Uterus (tissue), 4 donors: ENCODE data around the gene SETBP1. TPM values are rescaled to one million over a fixed set of nuclear protein-coding genes. Genes with fewer than 3 reads are reported as not detected.

Experiments
- DNase-seq, 2 donors: peaks; one replicate each; pipeline ENCODE4 v3.0.0-alpha.2; 2019 to 2020
- H3K27ac ChIP-seq, 2 donors: fragments of 200-600 bp; sonication (generic); 1 replicate in 1 of 2; 2 replicates in 1 of 2; pipeline ENCODE4 v1.5.1; 2016 to 2018
- H3K27me3 ChIP-seq, 2 donors: fragments of 200-600 bp; sonication (generic); one replicate each; pipeline ENCODE4 v1.5.1; 2018 to 2019; ENCODE audit warnings: control low read depth in 1 of 2
- H3K36me3 ChIP-seq, 2 donors: fragments of 200-600 bp; sonication (generic); one replicate each; pipeline ENCODE4 v1.5.1; 2019; ENCODE audit warnings: control low read depth in 1 of 2
- H3K4me1 ChIP-seq, 2 donors: fragments of 200-600 bp; sonication (generic); one replicate each; pipeline ENCODE4 v1.5.1; 2018 to 2019; ENCODE audit warnings: control low read depth in 1 of 2
- H3K4me3 ChIP-seq, 2 donors: fragments of 200-600 bp; sonication (generic); 1 replicate in 1 of 2; 2 replicates in 1 of 2; pipeline ENCODE4 v1.5.1; 2018 to 2019; ENCODE audit warnings: mild to moderate bottlenecking in 1 of 2
- H3K9me3 ChIP-seq, 2 donors: fragments of 200-600 bp; sonication (generic); one replicate each; pipeline ENCODE4 v1.5.1; 2019; ENCODE audit warnings: control low read depth in 1 of 2
- POLR2A ChIP-seq, 2 donors: fragments of 450-650 bp; IDR thresholded peaks; one replicate each; pipeline ENCODE4 v1.6.1; 2016; ENCODE audit warnings: antibody characterized with exemption in 2 of 2, mild to moderate bottlenecking in 1 of 2, moderate library complexity in 1 of 2
- intact Hi-C: fragments of 100-400 bp; cut with DNase I; formaldehyde crosslinking; loops from one replicate; pipeline ENCODE4 v1.15.1; 2023; ENCODE audit warnings: low total_unique reads
- total RNA-seq, 4 donors: library from RNA; depleted of rRNA in 3 of 4; stranded (reverse); fragments of >200 nt in 3 of 4; gene quantifications; one replicate each; pipeline versions ENCODE4 v1.1.0 to v1.2.4, GENCODE V29; 2014 to 2023
- TF ChIP-seq, protein P1 (sequence below), 4 experiments: fragments of 200-600 bp in 2 of 4; fragments of 450-650 bp in 2 of 4; sonication (generic) in 2 of 4; IDR thresholded peaks; one replicate each; pipeline ENCODE4 v1.5.1; 2016 to 2019; ENCODE audit warnings: antibody characterized with exemption in 4 of 4, mild to moderate bottlenecking in 2 of 4, moderate library complexity in 1 of 4
- donor health status: DM: yes; HTN: yes; CAD: no.

SETBP1 gene
- total RNA-seq, 4 donors from 2014 or later = 16.8 to 74.0 (median 36.9) TPM

DNA sequence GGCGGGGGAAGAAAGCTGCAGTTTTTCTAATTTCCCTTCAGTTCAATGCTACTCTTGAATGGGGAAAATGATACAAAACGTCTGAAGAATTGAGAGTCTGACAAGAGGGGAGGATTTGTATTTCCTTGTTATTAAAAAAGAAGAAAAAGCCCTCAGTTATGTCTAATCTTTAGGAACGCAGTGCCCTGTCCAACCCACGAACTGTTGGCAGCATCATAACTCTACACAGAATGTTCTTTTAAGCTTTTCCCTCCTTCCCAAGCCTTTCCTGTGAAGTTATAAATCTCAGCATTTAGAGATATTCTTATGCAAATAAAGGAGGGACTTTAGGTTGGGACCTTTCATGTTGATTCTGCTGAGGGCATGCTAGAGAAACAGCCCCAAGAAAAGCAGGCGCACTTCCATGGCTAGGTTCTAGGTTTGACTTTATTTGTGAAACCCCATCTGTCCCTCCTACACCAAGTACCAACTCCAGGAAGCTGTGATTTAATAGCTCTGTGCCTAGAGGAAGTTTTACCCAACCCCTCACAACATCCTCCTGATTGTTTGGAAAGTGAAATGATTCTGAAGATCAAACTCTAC, 288.6 kb downstream of the SETBP1 start:
- no peaks in the 10 kb centered on the region for H3K36me3 ChIP-seq
- H3K27me3 ChIP-seq = no peaks in the 10 kb centered on the region
- no peak overlapping the region for H3K4me3 ChIP-seq
- intact Hi-C loops = no loop called here
- no peaks in the 10 kb centered on the region for H3K9me3 ChIP-seq
- DNase-seq = no peak
- H3K27ac ChIP-seq = peak overlapping the region; percentile 18 to 23
- TF ChIP-seq, protein P1, sequence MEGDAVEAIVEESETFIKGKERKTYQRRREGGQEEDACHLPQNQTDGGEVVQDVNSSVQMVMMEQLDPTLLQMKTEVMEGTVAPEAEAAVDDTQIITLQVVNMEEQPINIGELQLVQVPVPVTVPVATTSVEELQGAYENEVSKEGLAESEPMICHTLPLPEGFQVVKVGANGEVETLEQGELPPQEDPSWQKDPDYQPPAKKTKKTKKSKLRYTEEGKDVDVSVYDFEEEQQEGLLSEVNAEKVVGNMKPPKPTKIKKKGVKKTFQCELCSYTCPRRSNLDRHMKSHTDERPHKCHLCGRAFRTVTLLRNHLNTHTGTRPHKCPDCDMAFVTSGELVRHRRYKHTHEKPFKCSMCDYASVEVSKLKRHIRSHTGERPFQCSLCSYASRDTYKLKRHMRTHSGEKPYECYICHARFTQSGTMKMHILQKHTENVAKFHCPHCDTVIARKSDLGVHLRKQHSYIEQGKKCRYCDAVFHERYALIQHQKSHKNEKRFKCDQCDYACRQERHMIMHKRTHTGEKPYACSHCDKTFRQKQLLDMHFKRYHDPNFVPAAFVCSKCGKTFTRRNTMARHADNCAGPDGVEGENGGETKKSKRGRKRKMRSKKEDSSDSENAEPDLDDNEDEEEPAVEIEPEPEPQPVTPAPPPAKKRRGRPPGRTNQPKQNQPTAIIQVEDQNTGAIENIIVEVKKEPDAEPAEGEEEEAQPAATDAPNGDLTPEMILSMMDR (IDR thresholded peaks at IDR 0.05) = no peak
- TF ChIP-seq POLR2A (IDR thresholded peaks at IDR 0.05) = no peak
- H3K4me1 ChIP-seq = peaks cover 0 to 5% of the 10 kb centered on the region in 2 donors

DNA sequence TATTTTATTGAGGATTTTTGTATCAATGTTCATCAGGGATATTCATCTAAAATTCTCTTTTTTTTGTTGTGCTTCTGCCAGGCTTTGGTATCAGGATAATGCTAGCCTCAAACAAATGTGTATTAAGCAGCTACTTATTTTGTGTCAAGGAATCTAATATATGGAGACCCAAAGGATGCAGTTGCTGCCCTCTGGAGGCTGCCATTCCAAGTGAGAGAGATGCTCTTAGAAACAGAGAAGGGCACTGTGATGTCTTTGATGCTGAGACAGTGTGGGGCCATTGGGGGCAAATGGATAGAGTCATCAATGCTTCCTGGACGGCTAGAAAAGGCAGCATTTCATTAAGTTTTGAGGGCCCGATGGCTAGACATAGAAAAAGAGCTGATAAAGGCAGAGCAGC, 292.6 kb downstream of the SETBP1 start:
- TF ChIP-seq POLR2A (IDR thresholded peaks at IDR 0.05) = no peak
- TF ChIP-seq, protein P1 (IDR thresholded peaks at IDR 0.05) = no peak
- Histone ChIP-seq H3K4me1 (peaks cover 5 to 10% of the 10 kb centered on the region in 2 donors), H3K36me3 (no peaks in the 10 kb centered on the region), H3K4me3 (no peak overlapping the region), H3K27ac (no peak overlapping the region), H3K9me3 (no peaks in the 10 kb centered on the region), H3K27me3 (no peaks in the 10 kb centered on the region)
- DNase-seq = no peak
- intact Hi-C loops = no loop called here

DNA sequence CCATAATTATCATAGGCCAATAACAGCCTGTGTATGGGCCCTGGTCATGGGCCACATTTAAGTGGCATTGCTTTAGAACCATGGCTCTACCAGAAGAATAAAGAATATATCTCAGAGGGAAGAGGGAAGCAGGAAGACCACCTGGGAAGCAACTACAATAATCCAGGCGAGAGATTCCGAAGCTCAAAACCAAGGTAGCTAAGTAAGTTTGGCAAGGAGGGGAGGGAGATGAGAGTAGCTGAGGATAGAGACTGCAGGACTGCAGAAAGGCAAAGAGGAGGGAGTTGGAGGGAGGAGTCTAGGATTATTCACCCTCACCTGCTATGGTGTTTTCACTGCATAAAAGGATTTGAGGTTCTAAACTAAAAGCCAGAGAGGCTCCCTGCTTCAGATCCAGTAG, 293.5 kb downstream of the SETBP1 start:
- Histone ChIP-seq H3K4me3 (no peak overlapping the region), H3K9me3 (no peaks in the 10 kb centered on the region), H3K27ac (no peak overlapping the region), H3K4me1 (peaks cover 0 to 10% of the 10 kb centered on the region in 2 donors), H3K27me3 (no peaks in the 10 kb centered on the region), H3K36me3 (no peaks in the 10 kb centered on the region)
- DNase-seq = no peak
- TF ChIP-seq, protein P1 (IDR thresholded peaks at IDR 0.05) = no peak
- TF ChIP-seq POLR2A (IDR thresholded peaks at IDR 0.05) = no peak
- intact Hi-C loops = no loop called here

DNA sequence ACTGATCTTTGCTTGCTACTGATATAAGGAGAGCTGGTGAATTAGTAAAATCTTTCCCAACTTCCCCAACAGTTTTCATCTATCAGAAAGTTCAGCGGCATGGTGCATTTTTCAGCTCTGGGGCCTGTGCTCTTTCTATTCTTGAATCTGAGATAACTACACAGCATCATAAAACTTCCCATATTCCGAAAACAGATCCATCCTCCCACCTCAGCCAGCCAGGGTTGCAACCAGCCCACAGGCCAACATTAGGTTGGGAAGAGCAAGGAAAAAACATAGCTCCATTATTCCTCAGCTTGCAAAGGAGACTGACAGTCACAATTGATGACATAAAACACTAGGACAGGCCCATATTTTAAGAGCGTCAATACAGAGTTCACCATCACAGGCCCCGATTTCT, 297.2 kb downstream of the SETBP1 start:
- Histone ChIP-seq H3K9me3 (no peaks in the 10 kb centered on the region), H3K36me3 (no peaks in the 10 kb centered on the region), H3K27ac (peak overlapping the region; percentile 61 to 79), H3K4me1 (peaks cover 0 to 10% of the 10 kb centered on the region in 2 donors), H3K4me3 (no peak overlapping the region), H3K27me3 (no peaks in the 10 kb centered on the region)
- intact Hi-C loops = no loop called here
- no peak for DNase-seq
- TF ChIP-seq, protein P1 (IDR thresholded peaks at IDR 0.05) = no peak
- no peak for TF ChIP-seq POLR2A (IDR thresholded peaks at IDR 0.05)

DNA sequence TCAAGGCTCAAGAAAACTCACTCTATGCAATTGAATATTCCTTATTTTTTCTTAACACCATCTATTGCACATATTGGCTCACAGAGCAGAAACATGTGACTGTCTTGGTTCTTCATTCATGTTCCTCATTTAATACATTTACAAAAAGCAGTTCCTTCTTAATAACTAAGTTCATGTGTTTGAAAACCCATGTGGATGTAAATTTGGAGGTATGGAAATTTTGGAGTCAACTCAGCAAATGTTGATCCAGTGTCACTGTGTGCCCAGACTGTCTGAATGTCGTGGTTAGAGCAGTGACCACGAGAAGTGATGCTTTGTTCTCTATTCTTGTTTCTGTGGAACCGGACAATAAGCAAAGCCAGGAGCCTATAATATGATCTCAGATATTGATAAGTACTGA, 299.1 kb downstream of the SETBP1 start:
- TF ChIP-seq, protein P1 (IDR thresholded peaks at IDR 0.05) = no peak
- TF ChIP-seq POLR2A (IDR thresholded peaks at IDR 0.05) = no peak
- DNase-seq = no peak
- H3K4me1 ChIP-seq = peaks cover 0 to 10% of the 10 kb centered on the region in 2 donors
- no peaks in the 10 kb centered on the region for H3K27me3 ChIP-seq
- no peaks in the 10 kb centered on the region for H3K9me3 ChIP-seq
- H3K4me3 ChIP-seq = no peak overlapping the region
- H3K36me3 ChIP-seq = no peaks in the 10 kb centered on the region
- H3K27ac ChIP-seq = no peak overlapping the region
- intact Hi-C loops = no loop called here
